GM12864 (cell line): ENCODE measurements around the gene ITGB3BP.
"Not testable (repeated sequence)": the region's sequence is repeated elsewhere in the genome, so short reads cannot be mapped to it uniquely, and the experiment has no call there.

Source experiments
- DNase-seq: peaks from one replicate; pipeline ENCODE4 v3.0.0-alpha.2; 2011; ENCODE audit warnings: low read depth
- H3K4me3 ChIP-seq: 2 replicates; pipeline ENCODE4 v1.5.1; 2011; ENCODE audit warnings: mild to moderate bottlenecking, low read depth, low read length, control low read depth
- TF ChIP-seq, protein P1 (sequence below): IDR thresholded peaks from 2 replicates; pipeline ENCODE4 v1.5.1; 2011; ENCODE audit warnings: low read depth, mild to moderate bottlenecking, moderate library complexity, low read length, control low read depth, inconsistent platforms; ENCODE audit errors: missing control alignments

Gene ITGB3BP

GRCh38 chr1:63480057-63480456 is 43.0 kb downstream of the ITGB3BP start:
- TF ChIP-seq, protein P1, sequence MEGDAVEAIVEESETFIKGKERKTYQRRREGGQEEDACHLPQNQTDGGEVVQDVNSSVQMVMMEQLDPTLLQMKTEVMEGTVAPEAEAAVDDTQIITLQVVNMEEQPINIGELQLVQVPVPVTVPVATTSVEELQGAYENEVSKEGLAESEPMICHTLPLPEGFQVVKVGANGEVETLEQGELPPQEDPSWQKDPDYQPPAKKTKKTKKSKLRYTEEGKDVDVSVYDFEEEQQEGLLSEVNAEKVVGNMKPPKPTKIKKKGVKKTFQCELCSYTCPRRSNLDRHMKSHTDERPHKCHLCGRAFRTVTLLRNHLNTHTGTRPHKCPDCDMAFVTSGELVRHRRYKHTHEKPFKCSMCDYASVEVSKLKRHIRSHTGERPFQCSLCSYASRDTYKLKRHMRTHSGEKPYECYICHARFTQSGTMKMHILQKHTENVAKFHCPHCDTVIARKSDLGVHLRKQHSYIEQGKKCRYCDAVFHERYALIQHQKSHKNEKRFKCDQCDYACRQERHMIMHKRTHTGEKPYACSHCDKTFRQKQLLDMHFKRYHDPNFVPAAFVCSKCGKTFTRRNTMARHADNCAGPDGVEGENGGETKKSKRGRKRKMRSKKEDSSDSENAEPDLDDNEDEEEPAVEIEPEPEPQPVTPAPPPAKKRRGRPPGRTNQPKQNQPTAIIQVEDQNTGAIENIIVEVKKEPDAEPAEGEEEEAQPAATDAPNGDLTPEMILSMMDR: no peak
- no peak for DNase-seq
- no peak overlapping the region for H3K4me3 ChIP-seq

GRCh38 chr1:63475761-63476160 is 47.3 kb downstream of the ITGB3BP start:
- H3K4me3 ChIP-seq: no peak overlapping the region
- TF ChIP-seq, protein P1: no peak
- DNase-seq: no peak

GRCh38 chr1:63468683-63469082 is 54.3 kb downstream of the ITGB3BP start:
- H3K4me3 ChIP-seq, DNase-seq: not testable (repeated sequence)

DNA sequence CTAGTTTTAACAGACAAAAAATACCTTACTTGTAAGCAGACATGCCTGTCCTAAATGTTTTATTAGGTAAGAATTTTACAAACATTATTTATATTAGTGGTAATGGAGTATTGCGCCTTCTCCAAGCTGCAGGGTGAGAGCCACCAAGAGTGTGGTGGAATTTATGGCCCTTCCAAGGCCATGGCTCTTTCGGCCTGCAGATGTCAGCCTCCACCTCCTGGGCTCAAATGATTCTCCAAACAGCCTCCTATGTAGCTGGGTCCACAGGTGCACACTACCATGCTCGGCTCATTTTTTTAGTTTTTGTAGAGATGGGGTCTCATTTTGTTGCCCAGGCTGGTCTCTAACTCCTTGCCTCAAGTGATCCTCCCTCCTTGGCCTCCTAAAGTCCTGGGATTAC is 56.3 kb downstream of the ITGB3BP start:
- no peak overlapping the region for H3K4me3 ChIP-seq
- DNase-seq: no peak
- TF ChIP-seq, protein P1: peak; percentile 2

- no peak for DNase-seq
- TF ChIP-seq, protein P1: no peak
- H3K4me3 ChIP-seq: no peak overlapping the region
These were observed 56.8 kb downstream of the ITGB3BP start for GRCh38 chr1:63466181-63466580.

DNA sequence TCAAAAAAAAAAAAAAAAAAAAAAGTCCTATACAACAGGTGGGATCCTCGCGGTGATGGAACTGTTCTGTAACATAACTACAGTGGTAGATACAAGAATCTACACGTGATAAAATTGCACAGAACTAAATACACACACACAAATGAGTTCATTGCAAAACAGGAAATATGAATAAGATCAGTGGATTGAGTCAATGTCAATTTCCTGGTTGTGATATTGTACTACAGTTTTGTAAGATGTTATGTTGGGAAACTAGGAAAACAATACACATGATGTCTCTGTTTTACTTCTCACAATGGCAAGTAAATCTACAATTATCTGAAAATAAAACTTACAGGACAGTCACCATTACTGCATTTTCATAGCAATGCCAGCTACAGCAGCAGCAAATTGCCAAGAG is 59.8 kb downstream of the ITGB3BP start:
- H3K4me3 ChIP-seq: no peak overlapping the region
- TF ChIP-seq, protein P1: no peak
- DNase-seq: no peak

DNA sequence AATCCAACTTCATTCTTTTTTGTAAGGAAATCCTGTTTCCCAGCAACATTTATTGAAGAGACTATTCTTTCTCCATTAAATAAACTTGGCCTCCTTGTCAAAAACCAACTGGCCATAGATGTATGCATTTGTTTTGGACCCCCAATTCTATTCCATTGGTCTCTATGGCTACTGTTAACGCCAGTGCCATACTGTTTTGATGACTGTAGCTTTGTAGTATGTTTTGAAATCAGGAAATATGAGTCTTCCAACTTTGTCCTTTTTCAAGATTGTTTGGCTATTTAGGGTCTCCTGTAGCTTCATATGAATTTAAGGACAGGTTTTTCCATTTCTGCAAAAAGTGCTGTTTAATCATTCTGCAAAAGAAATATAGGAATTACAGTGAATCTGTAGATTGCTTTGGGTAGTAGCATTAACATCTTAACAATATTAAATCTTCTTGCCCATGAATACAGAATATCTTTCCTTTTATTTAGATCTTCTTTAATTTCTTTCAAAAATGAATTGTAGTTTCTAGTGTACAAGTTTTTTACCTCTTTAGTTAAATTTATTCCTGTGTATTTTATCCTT is 61.3 kb downstream of the ITGB3BP start:
- no peak overlapping the region for H3K4me3 ChIP-seq
- DNase-seq: no peak
- TF ChIP-seq, protein P1: no peak

GRCh38 chr1:63458750-63459149 is 64.3 kb downstream of the ITGB3BP start:
- H3K4me3 ChIP-seq: no peak overlapping the region
- no peak for DNase-seq
- TF ChIP-seq, protein P1: no peak
